Measurements from ENCODE around the gene MAPK7. TPM values are rescaled to one million over a fixed set of nuclear protein-coding genes. Genes with fewer than 3 reads are reported as not detected.
A peak's percentile ranks its signal among the peaks of the same experiment; 100 is the strongest.
"Not testable (repeated sequence)": the region's sequence is repeated elsewhere in the genome, so short reads cannot be mapped to it uniquely, and the experiment has no call there.

The MAPK7 gene
- polyA plus RNA-seq, 2 of the 4 experiments (the other 2 are of a cell fraction), result 7.2 to 25.8 TPM

DNA sequence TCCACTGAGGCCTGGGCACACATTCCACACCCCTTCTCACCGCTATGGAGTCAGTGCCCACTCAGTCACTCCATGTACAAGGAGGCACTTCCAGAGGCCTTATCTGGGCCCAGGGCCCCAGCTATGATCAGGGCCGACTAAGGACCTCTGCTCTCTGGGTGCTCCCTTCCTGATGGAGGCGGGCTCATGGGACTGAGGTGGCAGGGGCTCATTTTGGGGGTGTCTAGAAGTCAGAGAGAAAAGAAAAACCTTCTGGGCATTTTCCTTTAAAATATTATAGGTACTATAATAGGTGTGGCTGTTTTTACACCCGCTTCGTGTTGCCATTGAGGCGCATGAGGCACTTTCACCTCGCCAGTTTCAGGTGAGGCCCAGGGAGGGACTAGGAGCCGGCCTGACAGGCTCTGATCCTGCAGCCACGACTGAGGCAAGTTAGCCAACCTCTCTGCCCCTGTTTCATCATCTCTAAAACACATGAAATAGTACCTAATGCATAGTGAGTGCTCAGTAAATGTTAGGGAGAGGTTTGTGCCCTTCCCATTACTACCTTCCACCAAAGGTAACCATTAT lies 30.1 kb upstream of the MAPK7 start (continued):
- no peak for TF ChIP-seq NFE2L2 (conservative IDR thresholded peaks at IDR 0.05; ENCODE audit: low read length)
- TF ChIP-seq BHLHE40 (IDR thresholded peaks at IDR 0.05; ENCODE audit: low read depth, low read length), result no peak

DNA sequence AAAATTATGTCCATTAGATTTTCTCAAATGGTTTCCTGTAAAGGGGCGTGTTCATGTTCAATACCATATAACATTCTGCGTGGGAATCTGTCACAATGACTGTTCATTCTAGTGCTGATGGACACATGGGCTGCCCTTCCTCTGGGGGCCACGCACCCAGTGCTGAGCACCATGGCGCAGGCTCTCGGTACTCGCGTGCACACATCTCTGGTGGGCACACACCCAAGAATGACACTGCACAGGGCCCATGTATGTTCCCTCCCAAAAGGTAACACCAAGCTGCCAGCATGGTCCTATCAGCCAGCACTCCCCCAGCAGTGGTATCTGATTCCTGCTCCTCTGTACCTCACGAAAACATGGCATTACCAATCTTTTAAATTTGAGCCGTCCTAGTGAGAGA lies 29.5 kb upstream of the MAPK7 start:
- peak overlapping the region in 1 of 2 experiments; percentile 52; a peak in 2 of 6 replicates for H3K27ac ChIP-seq
- TF ChIP-seq JUNB (IDR thresholded peaks at IDR 0.05), result no peak
- TF ChIP-seq GATA3 (IDR thresholded peaks at IDR 0.05; ENCODE audit: borderline replicate concordance), result no peak
- TF ChIP-seq NPAS2 (CRISPR knock-in tag; IDR thresholded peaks at IDR 0.05; ENCODE audit: borderline replicate concordance), result no peak
- TF ChIP-seq HDAC2 (IDR thresholded peaks at IDR 0.05), result no peak
- TF ChIP-seq EHMT2 (IDR thresholded peaks at IDR 0.05; ENCODE audit: low read depth), result no peak
- TF ChIP-seq, protein P1, sequence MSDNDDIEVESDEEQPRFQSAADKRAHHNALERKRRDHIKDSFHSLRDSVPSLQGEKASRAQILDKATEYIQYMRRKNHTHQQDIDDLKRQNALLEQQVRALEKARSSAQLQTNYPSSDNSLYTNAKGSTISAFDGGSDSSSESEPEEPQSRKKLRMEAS (IDR thresholded peaks at IDR 0.05), result no peak
- TF ChIP-seq HEYL (CRISPR knock-in tag; IDR thresholded peaks at IDR 0.05), result no peak
- no peak for TF ChIP-seq BHLHE40 (IDR thresholded peaks at IDR 0.05; ENCODE audit: low read depth, low read length)
- TF ChIP-seq RAD21 (conservative IDR thresholded peaks at IDR 0.05 in 1 of 2, IDR thresholded peaks at IDR 0.05 in 1 of 2), result no peak
- no peak for TF ChIP-seq ZNF302 (CRISPR knock-in tag; IDR thresholded peaks at IDR 0.05)
- TF ChIP-seq POLR2AphosphoS2 (conservative IDR thresholded peaks at IDR 0.05; ENCODE audit: low read length), result no peak
- TF ChIP-seq CEBPB (IDR thresholded peaks at IDR 0.05), result no peak
- TF ChIP-seq, protein P2, sequence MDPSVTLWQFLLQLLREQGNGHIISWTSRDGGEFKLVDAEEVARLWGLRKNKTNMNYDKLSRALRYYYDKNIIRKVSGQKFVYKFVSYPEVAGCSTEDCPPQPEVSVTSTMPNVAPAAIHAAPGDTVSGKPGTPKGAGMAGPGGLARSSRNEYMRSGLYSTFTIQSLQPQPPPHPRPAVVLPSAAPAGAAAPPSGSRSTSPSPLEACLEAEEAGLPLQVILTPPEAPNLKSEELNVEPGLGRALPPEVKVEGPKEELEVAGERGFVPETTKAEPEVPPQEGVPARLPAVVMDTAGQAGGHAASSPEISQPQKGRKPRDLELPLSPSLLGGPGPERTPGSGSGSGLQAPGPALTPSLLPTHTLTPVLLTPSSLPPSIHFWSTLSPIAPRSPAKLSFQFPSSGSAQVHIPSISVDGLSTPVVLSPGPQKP (IDR thresholded peaks at IDR 0.05; ENCODE audit: low read depth, low read length), result no peak
- TF ChIP-seq CHD2 (IDR thresholded peaks at IDR 0.05; ENCODE audit: low read length, partially characterized antibody), result no peak
- no peak for TF ChIP-seq RNF2 (IDR thresholded peaks at IDR 0.05; ENCODE audit: borderline replicate concordance, low read depth)
- no peak for TF ChIP-seq JUN (IDR thresholded peaks at IDR 0.05)

DNA sequence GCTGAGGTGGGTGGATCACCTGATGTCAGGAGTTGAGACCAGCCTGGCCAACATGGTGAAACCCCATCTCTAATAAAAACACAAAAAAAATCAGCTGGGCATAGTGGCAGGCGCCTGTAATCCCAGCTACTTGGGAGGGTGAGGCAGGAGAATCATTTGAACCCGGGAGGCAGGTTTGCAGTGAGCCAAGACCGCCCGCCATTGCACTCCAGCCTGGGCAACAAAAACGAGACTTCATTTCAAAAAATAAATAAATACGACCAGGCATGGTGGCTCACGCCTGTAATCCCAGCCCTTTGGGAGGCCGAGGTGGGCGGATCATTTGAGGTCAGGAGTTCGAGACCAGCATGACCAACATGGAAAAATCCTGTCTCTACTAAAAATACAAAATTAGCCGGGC lies 24.9 kb upstream of the MAPK7 start:
- ChIA-PET CTCF (interaction anchor here (1.1 to 14.6 kb wide), 7 partner anchors 8 to 413 kb away, joined by 3 to 362 read pairs (median 6); partner anchors contain the start of gene B9D1), POLR2A (interaction anchor here (1.0 to 1.5 kb wide), 4 partner anchors 9 to 33 kb away, joined by 3 to 7 read pairs (median 4); partner anchors contain the start of genes B9D1, MAPK7 and MFAP4)
- peaks cover 14% of the 10 kb centered on the region for H3K4me1 ChIP-seq
- WGBS (ENCODE audit: missing lambda C conversion rate), result 88% methylated on average over 11 of the region's 11 CpGs
- ATAC-seq; H3K4me2 ChIP-seq; H3K9me3 ChIP-seq; H3K27ac ChIP-seq; DNase-seq (ENCODE audit: low read depth in 1 of 2, low spot score in 1 of 2); H3K4me3 ChIP-seq; FAIRE-seq: not testable (repeated sequence)

More for the DNA sequence above, 29.5 kb upstream of the MAPK7 start:
- H3K4me2 ChIP-seq, result no peak overlapping the region
- CTCF ChIA-PET, result interaction anchor here (0.7 to 2.3 kb wide), 3 partner anchors 13 to 98 kb away, joined by 3 to 17 read pairs (median 4); partner anchors contain the start of gene B9D1
- no peaks in the 10 kb centered on the region for H3K9me3 ChIP-seq
- WGBS (ENCODE audit: missing lambda C conversion rate), result 94% methylated on average over 9 of the region's 9 CpGs
- DNase-seq (ENCODE audit: low read depth in 1 of 2, low spot score in 1 of 2), result no peak
- POLR2A ChIA-PET, result no interaction called here
- no peak overlapping the region for H3K4me3 ChIP-seq
- no peak for FAIRE-seq
- no peak for ATAC-seq
- H3K4me1 ChIP-seq, result peaks cover 37% of the 10 kb centered on the region

DNA sequence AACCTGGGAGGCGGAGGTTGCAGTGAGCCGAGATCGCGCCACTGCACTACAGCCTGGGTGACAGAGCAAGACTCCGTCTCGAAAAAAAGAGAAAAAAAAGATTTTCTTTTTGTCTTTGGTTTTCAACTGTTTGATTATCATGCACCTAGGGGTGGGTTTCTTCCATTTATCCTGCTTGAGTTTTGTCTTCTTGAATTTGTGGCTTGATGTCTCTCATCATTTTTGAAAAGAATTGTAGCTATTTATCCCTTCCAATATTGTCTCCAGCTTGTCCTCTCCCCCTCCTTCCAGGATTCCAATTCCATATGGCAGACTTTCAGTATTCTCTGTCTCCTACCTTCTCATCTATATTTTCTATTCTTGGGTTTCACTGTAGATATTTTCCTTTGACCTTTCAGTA lies 23.6 kb upstream of the MAPK7 start:
- WGBS (ENCODE audit: missing lambda C conversion rate), result 77% methylated on average over 6 of the region's 6 CpGs
- Histone ChIP-seq H3K4me3 (no peak overlapping the region), H3K4me1 (peaks cover 12% of the 10 kb centered on the region), H3K9me3 (no peaks in the 10 kb centered on the region), H3K4me2 (peak overlapping the region; percentile 25; the same call in 1 of the 3 replicates), H3K27ac (no peak overlapping the region; a peak in 1 of 6 replicates)
- CTCF ChIA-PET, result interaction anchor here (0.6 to 14.6 kb wide), 14 partner anchors 8 to 779 kb away, joined by 3 to 362 read pairs (median 4); partner anchors contain the start of gene B9D1
- FAIRE-seq, result no peak
- no peak for ATAC-seq
- no peak for DNase-seq (ENCODE audit: low read depth in 1 of 2, low spot score in 1 of 2)
- POLR2A ChIA-PET, result interaction anchor here (0.7 to 1.5 kb wide), 5 partner anchors 8 to 93 kb away, joined by 3 to 7 read pairs (median 4); partner anchors contain the start of genes B9D1, MAPK7 and MFAP4
- TF ChIP-seq HDAC2 (IDR thresholded peaks at IDR 0.05) (no peak), KDM5A (IDR thresholded peaks at IDR 0.05) (no peak), CBX8 (IDR thresholded peaks at IDR 0.05) (no peak), HOXB13 (CRISPR knock-in tag; IDR thresholded peaks at IDR 0.05; ENCODE audit: low read depth) (no peak), JUN (IDR thresholded peaks at IDR 0.05) (no peak), FOSB (CRISPR knock-in tag; IDR thresholded peaks at IDR 0.05) (no peak), RAD21 (conservative IDR thresholded peaks at IDR 0.05 in 1 of 2, IDR thresholded peaks at IDR 0.05 in 1 of 2) (no peak), NFE2L2 (conservative IDR thresholded peaks at IDR 0.05; ENCODE audit: low read length) (no peak)
- TF ChIP-seq, protein P3, sequence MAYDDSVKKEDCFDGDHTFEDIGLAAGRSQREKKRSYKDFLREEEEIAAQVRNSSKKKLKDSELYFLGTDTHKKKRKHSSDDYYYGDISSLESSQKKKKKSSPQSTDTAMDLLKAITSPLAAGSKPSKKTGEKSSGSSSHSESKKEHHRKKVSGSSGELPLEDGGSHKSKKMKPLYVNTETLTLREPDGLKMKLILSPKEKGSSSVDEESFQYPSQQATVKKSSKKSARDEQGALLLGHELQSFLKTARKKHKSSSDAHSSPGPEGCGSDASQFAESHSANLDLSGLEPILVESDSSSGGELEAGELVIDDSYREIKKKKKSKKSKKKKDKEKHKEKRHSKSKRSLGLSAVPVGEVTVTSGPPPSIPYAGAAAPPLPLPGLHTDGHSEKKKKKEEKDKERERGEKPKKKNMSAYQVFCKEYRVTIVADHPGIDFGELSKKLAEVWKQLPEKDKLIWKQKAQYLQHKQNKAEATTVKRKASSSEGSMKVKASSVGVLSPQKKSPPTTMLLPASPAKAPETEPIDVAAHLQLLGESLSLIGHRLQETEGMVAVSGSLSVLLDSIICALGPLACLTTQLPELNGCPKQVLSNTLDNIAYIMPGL (CRISPR knock-in tag; IDR thresholded peaks at IDR 0.05; ENCODE audit: borderline replicate concordance), result no peak
- TF ChIP-seq, protein P4, sequence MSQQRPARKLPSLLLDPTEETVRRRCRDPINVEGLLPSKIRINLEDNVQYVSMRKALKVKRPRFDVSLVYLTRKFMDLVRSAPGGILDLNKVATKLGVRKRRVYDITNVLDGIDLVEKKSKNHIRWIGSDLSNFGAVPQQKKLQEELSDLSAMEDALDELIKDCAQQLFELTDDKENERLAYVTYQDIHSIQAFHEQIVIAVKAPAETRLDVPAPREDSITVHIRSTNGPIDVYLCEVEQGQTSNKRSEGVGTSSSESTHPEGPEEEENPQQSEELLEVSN (IDR thresholded peaks at IDR 0.05; ENCODE audit: borderline replicate concordance, low read depth), result no peak
- TF ChIP-seq, protein P5, sequence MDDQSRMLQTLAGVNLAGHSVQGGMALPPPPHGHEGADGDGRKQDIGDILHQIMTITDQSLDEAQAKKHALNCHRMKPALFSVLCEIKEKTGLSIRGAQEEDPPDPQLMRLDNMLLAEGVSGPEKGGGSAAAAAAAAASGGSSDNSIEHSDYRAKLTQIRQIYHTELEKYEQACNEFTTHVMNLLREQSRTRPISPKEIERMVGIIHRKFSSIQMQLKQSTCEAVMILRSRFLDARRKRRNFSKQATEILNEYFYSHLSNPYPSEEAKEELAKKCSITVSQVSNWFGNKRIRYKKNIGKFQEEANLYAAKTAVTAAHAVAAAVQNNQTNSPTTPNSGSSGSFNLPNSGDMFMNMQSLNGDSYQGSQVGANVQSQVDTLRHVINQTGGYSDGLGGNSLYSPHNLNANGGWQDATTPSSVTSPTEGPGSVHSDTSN (IDR thresholded peaks at IDR 0.05), result no peak
- TF ChIP-seq, protein P2 (IDR thresholded peaks at IDR 0.05; ENCODE audit: low read depth, low read length), result no peak
